GM12801 (cell line): ENCODE results near the gene ZNF385D.

Experiments used
- CTCF ChIP-seq: IDR thresholded peaks from one replicate; pipeline ENCODE4 v1.5.1; 2011; ENCODE audit warnings: control low read depth; ENCODE audit not compliant: insufficient read length; ENCODE audit errors: extremely low read depth

The ZNF385D gene

GRCh38 chr3:21715662-21716061 lies 35.3 kb downstream of the ZNF385D start:
- no peak for TF ChIP-seq CTCF

GRCh38 chr3:21705769-21706168 lies 45.2 kb downstream of the ZNF385D start:
- no peak for TF ChIP-seq CTCF

- no peak for TF ChIP-seq CTCF
Observed at GRCh38 chr3:21704796-21705195, 46.2 kb downstream of the ZNF385D start.

- no peak for TF ChIP-seq CTCF
Observed at GRCh38 chr3:21703291-21703690, 47.7 kb downstream of the ZNF385D start.

GRCh38 chr3:21697707-21698106 lies 53.3 kb downstream of the ZNF385D start:
- no peak for TF ChIP-seq CTCF

- TF ChIP-seq CTCF: no peak
Observed at GRCh38 chr3:21694506-21694905, 56.5 kb downstream of the ZNF385D start.

GRCh38 chr3:21691036-21691435 lies 60.0 kb downstream of the ZNF385D start:
- TF ChIP-seq CTCF: no peak

GRCh38 chr3:21682206-21682605 lies 68.8 kb downstream of the ZNF385D start:
- no peak for TF ChIP-seq CTCF
